ENCODE data around the gene C6orf132.

The C6orf132 gene

GRCh38 chr6:42084889-42085288 is 57.5 kb downstream of the C6orf132 start:
- Histone ChIP-seq H3K4me2 (ENCODE audit: low read depth, low read length, poor library complexity, severe bottlenecking) (no peak overlapping the region), H3K9me3 (ENCODE audit: insufficient read depth, low read depth, low read length) (no peaks in the 10 kb centered on the region), H3K9me2 (replicated peaks; ENCODE audit: low read depth, low read length) (no peaks in the 10 kb centered on the region), H3K27me3 (ENCODE audit: insufficient read depth, low read length, poor library complexity, severe bottlenecking) (no peaks in the 10 kb centered on the region), H3K4me1 (ENCODE audit: insufficient read depth, low read length, poor library complexity, severe bottlenecking) (no peaks in the 10 kb centered on the region), H4K20me1 (ENCODE audit: insufficient read depth, low read length, poor library complexity, severe bottlenecking) (no peaks in the 10 kb centered on the region), H3K9ac (ENCODE audit: low read depth, low read length, poor library complexity, severe bottlenecking) (no peak overlapping the region), H3F3A (ENCODE audit: low read depth) (no peaks in the 10 kb centered on the region), H3K36me3 (ENCODE audit: insufficient read depth, low read length) (peaks cover 5% of the 10 kb centered on the region; the same call in 1 of the 2 replicates), H3K79me2 (ENCODE audit: insufficient read depth, low read length) (no peaks in the 10 kb centered on the region), H3K4me3 (ENCODE audit: low read length, poor library complexity, severe bottlenecking) (no peak overlapping the region), H2AFZ (ENCODE audit: low read length) (no peak overlapping the region)
- TF ChIP-seq EZH2phosphoT487 (IDR thresholded peaks at IDR 0.05; ENCODE audit: borderline replicate concordance): no peak
- TF ChIP-seq, protein P1, sequence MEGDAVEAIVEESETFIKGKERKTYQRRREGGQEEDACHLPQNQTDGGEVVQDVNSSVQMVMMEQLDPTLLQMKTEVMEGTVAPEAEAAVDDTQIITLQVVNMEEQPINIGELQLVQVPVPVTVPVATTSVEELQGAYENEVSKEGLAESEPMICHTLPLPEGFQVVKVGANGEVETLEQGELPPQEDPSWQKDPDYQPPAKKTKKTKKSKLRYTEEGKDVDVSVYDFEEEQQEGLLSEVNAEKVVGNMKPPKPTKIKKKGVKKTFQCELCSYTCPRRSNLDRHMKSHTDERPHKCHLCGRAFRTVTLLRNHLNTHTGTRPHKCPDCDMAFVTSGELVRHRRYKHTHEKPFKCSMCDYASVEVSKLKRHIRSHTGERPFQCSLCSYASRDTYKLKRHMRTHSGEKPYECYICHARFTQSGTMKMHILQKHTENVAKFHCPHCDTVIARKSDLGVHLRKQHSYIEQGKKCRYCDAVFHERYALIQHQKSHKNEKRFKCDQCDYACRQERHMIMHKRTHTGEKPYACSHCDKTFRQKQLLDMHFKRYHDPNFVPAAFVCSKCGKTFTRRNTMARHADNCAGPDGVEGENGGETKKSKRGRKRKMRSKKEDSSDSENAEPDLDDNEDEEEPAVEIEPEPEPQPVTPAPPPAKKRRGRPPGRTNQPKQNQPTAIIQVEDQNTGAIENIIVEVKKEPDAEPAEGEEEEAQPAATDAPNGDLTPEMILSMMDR (conservative IDR thresholded peaks at IDR 0.05; ENCODE audit: low read length): no peak

DNA sequence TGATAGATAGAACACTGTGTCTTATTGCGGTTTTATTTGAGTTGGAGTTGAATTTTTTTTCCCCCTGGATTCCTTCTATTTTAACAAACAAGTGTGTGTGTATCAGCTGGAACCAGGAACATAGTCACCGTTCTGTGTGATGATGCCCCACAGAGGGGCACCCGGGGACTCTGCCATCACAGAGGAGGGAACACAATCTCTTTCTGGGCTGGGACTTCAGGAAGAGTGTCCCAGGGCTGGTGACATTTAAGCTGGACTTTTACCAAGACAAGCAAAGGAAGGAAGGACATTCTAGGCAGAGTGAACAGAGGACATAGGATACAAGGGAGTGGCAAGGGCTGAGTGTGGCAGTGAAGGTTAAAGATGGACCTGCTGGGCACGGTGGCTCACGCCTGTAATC is 58.9 kb downstream of the C6orf132 start:
- Histone ChIP-seq H3K4me1 (ENCODE audit: insufficient read depth, low read length, poor library complexity, severe bottlenecking) (no peaks in the 10 kb centered on the region), H3K9me2 (replicated peaks; ENCODE audit: low read depth, low read length) (no peaks in the 10 kb centered on the region), H4K20me1 (ENCODE audit: insufficient read depth, low read length, poor library complexity, severe bottlenecking) (no peaks in the 10 kb centered on the region), H3K9ac (ENCODE audit: low read depth, low read length, poor library complexity, severe bottlenecking) (no peak overlapping the region), H3K79me2 (ENCODE audit: insufficient read depth, low read length) (no peaks in the 10 kb centered on the region), H3K4me3 (ENCODE audit: low read length, poor library complexity, severe bottlenecking) (no peak overlapping the region), H3K36me3 (ENCODE audit: insufficient read depth, low read length) (peaks cover 13% of the 10 kb centered on the region; the same call in 1 of the 2 replicates), H3K27me3 (ENCODE audit: insufficient read depth, low read length, poor library complexity, severe bottlenecking) (no peaks in the 10 kb centered on the region), H3K4me2 (ENCODE audit: low read depth, low read length, poor library complexity, severe bottlenecking) (no peak overlapping the region), H2AFZ (ENCODE audit: low read length) (no peak overlapping the region), H3K9me3 (ENCODE audit: insufficient read depth, low read depth, low read length) (no peaks in the 10 kb centered on the region), H3F3A (ENCODE audit: low read depth) (no peaks in the 10 kb centered on the region)
- TF ChIP-seq EZH2phosphoT487 (IDR thresholded peaks at IDR 0.05; ENCODE audit: borderline replicate concordance): no peak
- TF ChIP-seq, protein P1 (conservative IDR thresholded peaks at IDR 0.05; ENCODE audit: low read length): no peak

DNA sequence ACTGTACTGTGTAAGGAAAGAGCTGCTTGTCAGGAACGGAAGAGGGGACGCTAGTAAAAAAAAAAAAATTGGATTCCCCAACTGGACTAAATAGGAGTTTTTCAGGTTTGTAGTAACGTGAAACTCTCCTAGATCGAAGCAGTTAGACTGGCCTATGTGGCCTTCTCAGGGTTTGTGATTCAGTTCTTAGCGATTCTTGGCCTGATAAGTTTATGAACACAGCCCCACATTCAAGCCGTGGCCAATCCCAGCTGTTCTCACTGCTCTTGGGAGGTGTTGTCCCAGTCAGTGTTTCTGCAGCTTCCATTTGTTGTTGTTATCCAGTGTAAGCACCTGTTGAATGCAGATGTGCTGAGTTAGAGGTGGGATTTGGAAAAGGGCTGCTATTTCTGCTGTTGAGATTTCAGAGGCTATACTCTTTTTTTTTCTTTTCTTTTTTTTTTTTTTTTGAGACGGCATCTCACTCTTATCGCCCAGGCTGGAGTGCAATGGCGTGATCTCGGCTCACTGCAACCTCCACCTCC is 62.4 kb downstream of the C6orf132 start:
- Histone ChIP-seq H3K4me3 (ENCODE audit: low read length, poor library complexity, severe bottlenecking) (no peak overlapping the region), H4K20me1 (ENCODE audit: insufficient read depth, low read length, poor library complexity, severe bottlenecking) (no peaks in the 10 kb centered on the region), H3K36me3 (ENCODE audit: insufficient read depth, low read length) (peaks cover 34% of the 10 kb centered on the region; the same call in 1 of the 2 replicates), H3K9me2 (replicated peaks; ENCODE audit: low read depth, low read length) (no peaks in the 10 kb centered on the region), H3K79me2 (ENCODE audit: insufficient read depth, low read length) (no peaks in the 10 kb centered on the region), H3K9me3 (ENCODE audit: insufficient read depth, low read depth, low read length) (no peaks in the 10 kb centered on the region), H3K4me2 (ENCODE audit: low read depth, low read length, poor library complexity, severe bottlenecking) (no peak overlapping the region), H3K9ac (ENCODE audit: low read depth, low read length, poor library complexity, severe bottlenecking) (no peak overlapping the region), H2AFZ (ENCODE audit: low read length) (no peak overlapping the region), H3F3A (ENCODE audit: low read depth) (no peaks in the 10 kb centered on the region), H3K27me3 (ENCODE audit: insufficient read depth, low read length, poor library complexity, severe bottlenecking) (no peaks in the 10 kb centered on the region), H3K4me1 (ENCODE audit: insufficient read depth, low read length, poor library complexity, severe bottlenecking) (no peaks in the 10 kb centered on the region)
- TF ChIP-seq, protein P1 (conservative IDR thresholded peaks at IDR 0.05; ENCODE audit: low read length): no peak
- no peak for TF ChIP-seq EZH2phosphoT487 (IDR thresholded peaks at IDR 0.05; ENCODE audit: borderline replicate concordance)

All from Loucy (cell line).